Measurements from ENCODE around the gene EIF2B5. TPM values are rescaled to one million over a fixed set of nuclear protein-coding genes. Genes with fewer than 3 reads are reported as not detected.

The EIF2B5 gene
- polyA plus RNA-seq, 1 donor = 36.4 TPM

Other genes with a start within 250 kb of the EIF2B5 start
- 28.5 TPM for gene ABCC5, start 117.5 kb upstream of the EIF2B5 start, polyA plus RNA-seq (ENCODE audit: insufficient read length)
- not detected for gene HTR3D, start 103.6 kb upstream of the EIF2B5 start, polyA plus RNA-seq (ENCODE audit: insufficient read length)
- gene HTR3C, start 82.3 kb upstream of the EIF2B5 start, polyA plus RNA-seq (ENCODE audit: insufficient read length) = not detected
- gene HTR3E, start 38.3 kb upstream of the EIF2B5 start, polyA plus RNA-seq (ENCODE audit: insufficient read length) = not detected
- 85.7 TPM for gene DVL3, start 20.0 kb downstream of the EIF2B5 start, polyA plus RNA-seq (ENCODE audit: insufficient read length)
- gene AP2M1, start 39.5 kb downstream of the EIF2B5 start, polyA plus RNA-seq (ENCODE audit: insufficient read length) = 177 TPM
- 53.2 TPM for gene ABCF3, start 50.8 kb downstream of the EIF2B5 start, polyA plus RNA-seq (ENCODE audit: insufficient read length)
- gene VWA5B2, start 94.2 kb downstream of the EIF2B5 start, polyA plus RNA-seq (ENCODE audit: insufficient read length) = 0.40 TPM
- 21.5 TPM for gene ALG3, start 113.6 kb downstream of the EIF2B5 start, polyA plus RNA-seq (ENCODE audit: insufficient read length)
- gene EEF1AKMT4, start 114.3 kb downstream of the EIF2B5 start, polyA plus RNA-seq (ENCODE audit: insufficient read length) = 1.4 TPM
- gene CAMK2N2, start 126.2 kb downstream of the EIF2B5 start, polyA plus RNA-seq (ENCODE audit: insufficient read length) = not detected
- gene ECE2, start 140.7 kb downstream of the EIF2B5 start, polyA plus RNA-seq (ENCODE audit: insufficient read length) = not detected
- 163 TPM for gene PSMD2, start 163.9 kb downstream of the EIF2B5 start, polyA plus RNA-seq (ENCODE audit: insufficient read length)
- 171 TPM for gene EIF4G1, start 179.2 kb downstream of the EIF2B5 start, polyA plus RNA-seq (ENCODE audit: insufficient read length)
- 8.8 TPM for gene FAM131A, start 202.2 kb downstream of the EIF2B5 start, polyA plus RNA-seq (ENCODE audit: insufficient read length)
- gene CLCN2, start 226.2 kb downstream of the EIF2B5 start, polyA plus RNA-seq (ENCODE audit: insufficient read length) = 3.7 TPM
- gene POLR2H, start 226.4 kb downstream of the EIF2B5 start, polyA plus RNA-seq (ENCODE audit: insufficient read length) = 45.6 TPM
- gene THPO, start 242.8 kb downstream of the EIF2B5 start, polyA plus RNA-seq (ENCODE audit: insufficient read length) = 1.8 TPM
- gene CHRD, start 244.7 kb downstream of the EIF2B5 start, polyA plus RNA-seq (ENCODE audit: insufficient read length) = 19.2 TPM